Measurements from ENCODE around the gene SSX1.
"Not testable (repeated sequence)": the region's sequence is repeated elsewhere in the genome, so short reads cannot be mapped to it uniquely, and the experiment has no call there.

- TF ChIP-seq POLR2A (IDR thresholded peaks at IDR 0.05; ENCODE audit: extremely low read depth, insufficient read length); CTCF (IDR thresholded peaks at IDR 0.05; ENCODE audit: low read depth, low read length); MAX (IDR thresholded peaks at IDR 0.05; ENCODE audit: low read depth, low read length); MYC (IDR thresholded peaks at IDR 0.05; ENCODE audit: low read depth, low read length): not testable (repeated sequence)
These were observed 40.9 kb upstream of the SSX1 start for GRCh38 chrX:48214341-48214740.
